Breast epithelium (tissue), 3 donors: ENCODE measurements around the gene CXCR5.

Experiments
- CTCF ChIP-seq, 3 donors: fragments of 450-650 bp; IDR thresholded peaks; one replicate each; pipeline ENCODE4 v1.5.1; 2016 to 2017; ENCODE audit warnings: antibody characterized with exemption in 3 of 3, mild to moderate bottlenecking in 3 of 3, moderate library complexity in 3 of 3
- POLR2AphosphoS5 ChIP-seq, 3 donors: sonication (generic); formaldehyde crosslinking; IDR thresholded peaks; one replicate each; pipeline ENCODE4 v1.6.1; 2017; ENCODE audit warnings: antibody characterized with exemption in 3 of 3

DNA sequence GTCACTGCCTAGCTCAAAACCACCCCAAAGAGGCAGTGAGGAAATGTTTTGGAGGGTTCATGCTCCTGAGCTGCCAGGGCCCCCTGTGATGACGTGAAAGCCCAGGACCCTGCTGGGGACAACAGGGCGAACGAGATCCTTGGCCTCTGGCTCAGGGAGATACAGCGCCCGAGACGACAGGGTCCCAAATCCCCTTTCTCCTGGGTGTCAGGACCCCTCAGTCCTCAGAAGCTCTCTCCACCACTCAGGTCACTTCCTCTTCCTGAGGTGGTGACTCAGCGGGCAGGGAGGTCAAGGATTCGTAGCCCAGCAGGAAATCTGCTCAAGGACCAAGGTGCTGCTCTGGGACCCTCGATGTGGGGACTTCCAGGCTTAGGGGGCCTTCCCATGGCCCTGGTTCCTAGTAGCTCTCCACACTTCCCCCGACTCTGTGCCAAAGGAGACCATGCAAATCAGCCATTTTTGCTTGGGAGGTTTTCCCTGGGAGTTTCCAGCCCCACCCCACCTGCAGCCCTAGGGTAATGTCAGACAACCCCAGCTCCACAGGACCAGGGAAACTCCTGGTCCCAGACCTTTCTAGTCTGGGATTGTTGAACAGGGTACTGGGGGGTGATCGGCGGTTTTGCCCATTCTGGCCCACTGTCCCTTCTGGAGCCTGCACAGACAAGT is 29.2 kb downstream of the CXCR5 start:
- TF ChIP-seq CTCF (IDR thresholded peaks at IDR 0.05) (no peak), POLR2AphosphoS5 (IDR thresholded peaks at IDR 0.05) (no peak)
